Motor neuron (in vitro differentiated cells): ENCODE results near the gene NANS. TPM values are rescaled to one million over a fixed set of nuclear protein-coding genes. Genes with fewer than 3 reads are reported as not detected.
A peak's percentile ranks its signal among the peaks of the same experiment; 100 is the strongest.
"Not testable (repeated sequence)": the region's sequence is repeated elsewhere in the genome, so short reads cannot be mapped to it uniquely, and the experiment has no call there.

Source experiments
- ATAC-seq, 8 experiments: fragments of 200-7000 bp; cut with Tn5 transposase; replicated peaks in 6 of 8; 2 replicates each; pipeline ENCODE4 v1.8.0; 2021; ENCODE audit warnings: mild to moderate bottlenecking in 8 of 8, moderate library complexity in 8 of 8
- H3K27ac ChIP-seq, 2 donors: fragments of 250-450 bp; sonication (Bioruptor Pico); 2 replicates each; pipeline ENCODE4 v1.9.0; 2021; ENCODE audit warnings: antibody characterized with exemption in 2 of 2, mild to moderate bottlenecking in 2 of 2, moderate library complexity in 1 of 2
- H3K4me1 ChIP-seq, 2 donors: fragments of 250-450 bp; sonication (Bioruptor Pico); replicated peaks in 1 of 2; 2 replicates each; pipeline ENCODE4 v1.6.1; 2021; ENCODE audit warnings: antibody characterized with exemption in 2 of 2, mild to moderate bottlenecking in 2 of 2, moderate library complexity in 1 of 2
- H3K4me3 ChIP-seq, 5 donors: fragments of 250-450 bp; sonication (Bioruptor Pico); 2 replicates each; pipeline ENCODE4 v1.9.0; 2021; ENCODE audit warnings: antibody characterized with exemption in 5 of 5, mild to moderate bottlenecking in 5 of 5, moderate library complexity in 4 of 5
- WGBS, 10 experiments: fragments of 450-650 bp; shearing (Covaris generic); methylation state at CpG; one replicate each; pipeline ENCODE4 v1.0.0; 2022; 5-methylcytosine and 5-hydroxymethylcytosine counted together
- in situ Hi-C, 9 experiments: fragments of 400-800 bp; cut with MboI; loops; one replicate each; pipeline ENCODE4 v1.15.0; 2021; ENCODE audit warnings: low sequenced_read_pairs in 9 of 9, low pct_unique_long_range_greater_than_20kb in 2 of 9; ENCODE audit not compliant: unreplicated experiment in 9 of 9
- total RNA-seq, 8 experiments: library from RNA; unstranded; fragments of 300-600 nt; gene quantifications; 2 replicates each; pipeline versions ENCODE4 v1.2.3 to v1.2.4, GENCODE V29; 2022

The NANS gene
- total RNA-seq, 8 experiments from 2014 or later, result 33.8 to 109 (median 65.5) TPM

GRCh38 chr9:98083566-98084183 is 27.1 kb downstream of the NANS start:
- no peak for ATAC-seq
- no peak overlapping the region for H3K4me3 ChIP-seq
- in situ Hi-C loops, result loop anchor here in 3 of 9 experiments (25.0 kb wide), 2 partner anchors 179 to 704 kb away; partner anchors contain the start of genes TBC1D2 (in 2 of the 3) and ANKS6 (in 1 of the 3)
- 91 to 100% (median 100%) methylated on average over 1 to 5 of the region's 7 CpGs; no CpG with 5 or more reads in 4 of the 10 experiments for WGBS, 10 experiments
- peaks cover 2 to 10% of the 10 kb centered on the region in 2 donors for H3K4me1 ChIP-seq
- H3K27ac ChIP-seq, result no peak overlapping the region

- peaks cover 2 to 10% of the 10 kb centered on the region in 2 donors for H3K4me1 ChIP-seq
- H3K4me3 ChIP-seq, result no peak overlapping the region
- in situ Hi-C loops, result loop anchor here in 3 of 9 experiments (25.0 kb wide), 2 partner anchors 178 to 703 kb away; partner anchors contain the start of genes TBC1D2 (in 2 of the 3) and ANKS6 (in 1 of the 3)
- WGBS, 10 experiments, result 75 to 100% (median 95%) methylated on average over 1 to 3 of the region's 3 CpGs; no CpG with 5 or more reads in 4 of the 10 experiments
- no peak overlapping the region for H3K27ac ChIP-seq
- ATAC-seq, result no peak
These were observed 27.9 kb downstream of the NANS start for GRCh38 chr9:98084396-98084795.

- in situ Hi-C loops, result loop anchor here in 3 of 9 experiments (25.0 kb wide), 2 partner anchors 177 to 702 kb away; partner anchors contain the start of genes TBC1D2 (in 2 of the 3) and ANKS6 (in 1 of the 3)
- Histone ChIP-seq H3K4me3 (no peak overlapping the region), H3K27ac (no peak overlapping the region), H3K4me1 (peaks cover 2 to 10% of the 10 kb centered on the region in 2 donors)
- WGBS, 10 experiments, result 83 to 100% (median 100%) methylated on average over 1 to 3 of the region's 4 CpGs; no CpG with 5 or more reads in 5 of the 10 experiments
- ATAC-seq, result no peak
These were observed 28.5 kb downstream of the NANS start for GRCh38 chr9:98085058-98085457.

GRCh38 chr9:98085944-98086343 is 29.4 kb downstream of the NANS start:
- Histone ChIP-seq H3K4me1 (peaks cover 2 to 10% of the 10 kb centered on the region in 2 donors), H3K4me3 (no peak overlapping the region), H3K27ac (no peak overlapping the region)
- ATAC-seq, result peak in 4 of 8 experiments; percentile 35 to 58 (median 40)
- 30 to 85% (median 69%) methylated on average over 1 to 4 of the region's 7 CpGs; no CpG with 5 or more reads in 2 of the 10 experiments for WGBS, 10 experiments
- in situ Hi-C loops, result loop anchor here in 3 of 9 experiments (25.0 kb wide), 2 partner anchors 176 to 701 kb away; partner anchors contain the start of genes TBC1D2 (in 2 of the 3) and ANKS6 (in 1 of the 3)

GRCh38 chr9:98086461-98086860 is 29.9 kb downstream of the NANS start:
- ATAC-seq, result no peak
- Histone ChIP-seq H3K4me1 (peaks cover 2 to 10% of the 10 kb centered on the region in 2 donors), H3K4me3 (no peak overlapping the region), H3K27ac (no peak overlapping the region)
- in situ Hi-C loops, result loop anchor here in 3 of 9 experiments (25.0 kb wide), 2 partner anchors 176 to 701 kb away; partner anchors contain the start of genes TBC1D2 (in 2 of the 3) and ANKS6 (in 1 of the 3)
- WGBS, 10 experiments, result 100% methylated on average over 1 to 4 of the region's 4 CpGs; no CpG with 5 or more reads in 6 of the 10 experiments

GRCh38 chr9:98087420-98088354 is 31.2 kb downstream of the NANS start:
- peak in 5 of 8 experiments; percentile 7 to 63 (median 53) for ATAC-seq
- no peak overlapping the region for H3K27ac ChIP-seq
- no peak overlapping the region for H3K4me3 ChIP-seq
- in situ Hi-C loops, result loop anchor here in 3 of 9 experiments (25.0 kb wide), 2 partner anchors 175 to 700 kb away; partner anchors contain the start of genes TBC1D2 (in 2 of the 3) and ANKS6 (in 1 of the 3)
- peaks cover 7 to 10% of the 10 kb centered on the region in 2 donors for H3K4me1 ChIP-seq
- WGBS, 10 experiments, result 50 to 100% (median 71%) methylated on average over 1 to 11 of the region's 92 CpGs; no CpG with 5 or more reads in 4 of the 10 experiments

GRCh38 chr9:98090674-98091073 is 34.1 kb downstream of the NANS start:
- not testable (repeated sequence) for H3K4me3 ChIP-seq, H3K27ac ChIP-seq, H3K4me1 ChIP-seq, ATAC-seq
- in situ Hi-C loops, result loop anchor here in 3 of 9 experiments (25.0 kb wide), 2 partner anchors 172 to 697 kb away; partner anchors contain the start of genes TBC1D2 (in 2 of the 3) and ANKS6 (in 1 of the 3)
- 60 to 75% methylated on average over 1 to 2 of the region's 3 CpGs; no CpG with 5 or more reads in 8 of the 10 experiments for WGBS, 10 experiments

GRCh38 chr9:98091735-98092612 is 35.4 kb downstream of the NANS start:
- ATAC-seq, result peak; percentile 19 to 92 (median 87)
- in situ Hi-C loops, result loop anchor here in 3 of 9 experiments (25.0 kb wide), 2 partner anchors 170 to 695 kb away; partner anchors contain the start of genes TBC1D2 (in 2 of the 3) and ANKS6 (in 1 of the 3)
- no peak overlapping the region for H3K27ac ChIP-seq
- WGBS, 10 experiments, result 21 to 57% (median 47%) methylated on average over 2 to 12 of the region's 17 CpGs; no CpG with 5 or more reads in 5 of the 10 experiments
- peaks cover 0 to 5% of the 10 kb centered on the region in 2 donors for H3K4me1 ChIP-seq
- no peak overlapping the region for H3K4me3 ChIP-seq

- no peak overlapping the region for H3K4me3 ChIP-seq
- in situ Hi-C loops, result loop anchor here in 3 of 9 experiments (25.0 kb wide), 2 partner anchors 170 to 695 kb away; partner anchors contain the start of genes TBC1D2 (in 2 of the 3) and ANKS6 (in 1 of the 3)
- ATAC-seq, result no peak
- 58 to 97% (median 76%) methylated on average over 2 to 8 of the region's 11 CpGs; no CpG with 5 or more reads in 1 of the 10 experiments for WGBS, 10 experiments
- H3K4me1 ChIP-seq, result peaks cover 0 to 5% of the 10 kb centered on the region in 2 donors
- H3K27ac ChIP-seq, result no peak overlapping the region
These were observed 36.0 kb downstream of the NANS start for GRCh38 chr9:98092613-98092931.

GRCh38 chr9:98094316-98094715 is 37.8 kb downstream of the NANS start:
- Histone ChIP-seq H3K4me1 (peaks cover 0 to 5% of the 10 kb centered on the region in 2 donors), H3K4me3 (no peak overlapping the region), H3K27ac (no peak overlapping the region)
- no peak for ATAC-seq
- in situ Hi-C loops, result loop anchor here in 3 of 9 experiments (25.0 kb wide), 2 partner anchors 168 to 693 kb away; partner anchors contain the start of genes TBC1D2 (in 2 of the 3) and ANKS6 (in 1 of the 3)
- 69 to 93% (median 83%) methylated on average over 1 to 3 of the region's 4 CpGs; no CpG with 5 or more reads in 6 of the 10 experiments for WGBS, 10 experiments

- in situ Hi-C loops, result loop anchor here in 3 of 9 experiments (25.0 kb wide), 2 partner anchors 167 to 692 kb away; partner anchors contain the start of genes TBC1D2 (in 2 of the 3) and ANKS6 (in 1 of the 3)
- Histone ChIP-seq H3K27ac (no peak overlapping the region), H3K4me1 (peaks cover 0 to 5% of the 10 kb centered on the region in 2 donors), H3K4me3 (no peak overlapping the region)
- 63 to 90% (median 81%) methylated on average over 2 to 8 of the region's 16 CpGs; no CpG with 5 or more reads in 5 of the 10 experiments for WGBS, 10 experiments
- no peak for ATAC-seq
These were observed 38.3 kb downstream of the NANS start for GRCh38 chr9:98094851-98095250.
